B cell (primary cell): ENCODE results near the gene CCDC34. TPM values are rescaled to one million over a fixed set of nuclear protein-coding genes. Genes with fewer than 3 reads are reported as not detected.

Source experiments
- ATAC-seq: fragments of 200-7000 bp; cut with Tn5 transposase; one replicate; pipeline ENCODE4 v1.10.0; 2021; ENCODE audit warnings: low read depth, mild to moderate bottlenecking, moderate number of reproducible peaks, moderate library complexity
- CTCF ChIA-PET: fragments of 350-600 bp; sonication (Branson Sonifier 250); formaldehyde crosslinking; loops from one replicate; lab custom pipeline; 2021; ENCODE audit warnings: antibody characterized with exemption, inconsistent platforms; lab: Charles Lee
- POLR2A ChIA-PET: fragments of 350-600 bp; sonication (Branson Sonifier 250); formaldehyde crosslinking; loops from one replicate; lab custom pipeline; 2021; ENCODE audit warnings: antibody characterized with exemption; lab: Charles Lee
- DNase-seq: peaks from one replicate; pipeline ENCODE4 v3.0.0; 2013
- H2AFZ ChIP-seq: 2 replicates; pipeline ENCODE4 v1.6.1; 2012; ENCODE audit warnings: mild to moderate bottlenecking, low read depth, low read length; ENCODE audit not compliant: insufficient read depth, poor library complexity, severe bottlenecking
- H3K27ac ChIP-seq, 2 donors: 1 replicate in 1 of 2; 2 replicates in 1 of 2; pipeline ENCODE4 v1.5.1; 2012 to 2013; ENCODE audit warnings: low read length in 2 of 2, mild to moderate bottlenecking in 2 of 2, moderate library complexity in 1 of 2
- H3K27me3 ChIP-seq, 4 experiments: fragments of 200-600 bp in 1 of 4; sonication (generic) in 1 of 4; replicated peaks in 1 of 4; 1 replicate in 2 of 4; 2 replicates in 2 of 4; pipeline versions ENCODE4 v1.6.1 to v1.7.0; 2013 to 2016; ENCODE audit warnings: low read length in 3 of 4, mild to moderate bottlenecking in 2 of 4, mixed read lengths in 1 of 4, moderate library complexity in 1 of 4; ENCODE audit not compliant: insufficient read depth in 4 of 4, control insufficient read depth in 3 of 4; ENCODE audit errors: control extremely low read depth in 1 of 4
- H3K36me3 ChIP-seq, 2 experiments: replicated peaks in 1 of 2; 1 replicate in 1 of 2; 2 replicates in 1 of 2; pipeline versions ENCODE4 v1.6.1 to v1.7.1; 2013; ENCODE audit warnings: low read length in 1 of 2; ENCODE audit not compliant: insufficient read depth in 2 of 2, control insufficient read depth in 1 of 2; ENCODE audit errors: control extremely low read depth in 1 of 2, extremely low read depth in 1 of 2
- H3K4me1 ChIP-seq, 2 donors: fragments of 200-600 bp in 1 of 2; sonication (generic) in 1 of 2; 1 replicate in 1 of 2; 2 replicates in 1 of 2; pipeline versions ENCODE4 v1.5.1 to v1.6.1; 2013 to 2017; ENCODE audit warnings: low read length in 2 of 2; ENCODE audit not compliant: control insufficient read depth in 2 of 2, insufficient read depth in 2 of 2
- H3K4me2 ChIP-seq: replicated peaks from 2 replicates; pipeline ENCODE3; 2012; ENCODE audit warnings: mild to moderate bottlenecking, low read depth, low read length; ENCODE audit not compliant: poor library complexity, severe bottlenecking
- H3K4me3 ChIP-seq, 5 experiments: fragments of 200-600 bp in 1 of 5; sonication (generic) in 1 of 5; 1 replicate in 3 of 5; 2 replicates in 2 of 5; pipeline versions ENCODE4 v1.5.1 to v1.7.0; 2011 to 2016; ENCODE audit warnings: low read length in 4 of 5, mild to moderate bottlenecking in 4 of 5, low read depth in 2 of 5, control low read depth in 1 of 5, moderate library complexity in 1 of 5; ENCODE audit not compliant: insufficient read depth in 1 of 5; ENCODE audit errors: control extremely low read depth in 1 of 5, extremely low read depth in 1 of 5
- H3K79me2 ChIP-seq: fragments of 200-600 bp; sonication (generic); one replicate; pipeline ENCODE4 v1.6.0; 2016; ENCODE audit warnings: low read length; ENCODE audit not compliant: control insufficient read depth, insufficient read depth
- H3K9ac ChIP-seq: fragments of 200-600 bp; sonication (generic); 2 replicates; pipeline ENCODE4 v1.6.1; 2017; ENCODE audit warnings: mild to moderate bottlenecking, low read length, moderate library complexity
- H3K9me3 ChIP-seq, 3 donors: one replicate each; pipeline versions ENCODE4 v1.6.1 to v1.7.1; 2013; ENCODE audit warnings: low read length in 2 of 3; ENCODE audit not compliant: control insufficient read depth in 2 of 3, insufficient read depth in 1 of 3; ENCODE audit errors: control extremely low read depth in 1 of 3
- H4K20me1 ChIP-seq: 2 replicates; pipeline ENCODE4 v1.6.0; 2012; ENCODE audit warnings: mild to moderate bottlenecking, low read length; ENCODE audit not compliant: insufficient read depth, control insufficient read depth, poor library complexity, severe bottlenecking
- H3K27ac Mint-ChIP-seq: one replicate; pipeline ENCODE4 v1.8.0; 2021; ENCODE audit warnings: mixed read lengths
- H3K27me3 Mint-ChIP-seq: one replicate; pipeline ENCODE4 v1.8.0; 2021; ENCODE audit warnings: mixed read lengths
- H3K4me1 Mint-ChIP-seq: one replicate; pipeline ENCODE4 v1.8.0; 2021; ENCODE audit warnings: mixed read lengths
- H3K4me3 Mint-ChIP-seq: one replicate; pipeline ENCODE4 v1.8.0; 2021; ENCODE audit warnings: mixed read lengths
- H3K9me3 Mint-ChIP-seq: one replicate; pipeline ENCODE4 v1.8.0; 2022; ENCODE audit warnings: mixed read lengths; ENCODE audit not compliant: insufficient read depth
- EZH2 ChIP-seq: IDR thresholded peaks from 2 replicates; pipeline ENCODE4 v1.6.1; 2012; ENCODE audit warnings: borderline replicate concordance, low read depth, mild to moderate bottlenecking, moderate library complexity, low read length; ENCODE audit not compliant: insufficient read depth, poor library complexity, severe bottlenecking
- WGBS: methylation state at CpG from one replicate; pipeline ENCODE4 v1.1.5; 2013; ENCODE audit warnings: missing lambda C conversion rate; ENCODE audit not compliant: insufficient coverage; 5-methylcytosine and 5-hydroxymethylcytosine counted together
- intact Hi-C: fragments of 100-400 bp; cut with micrococcal nuclease; formaldehyde crosslinking; loops from one replicate; pipeline ENCODE4 v1.10.0; 2022
- polyA plus RNA-seq: library from polyadenylated mRNA; depleted of rRNA; stranded (reverse); fragments of >200 nt; gene quantifications from 2 replicates; pipeline ENCODE4 v1.2.3, GENCODE V29; 2012
- total RNA-seq, 2 donors: library from RNA; stranded (reverse); fragments of 120-200 nt in 1 of 2; gene quantifications; 1 replicate in 1 of 2; 2 replicates in 1 of 2; pipeline versions ENCODE4 v1.2.3 to v1.2.4, GENCODE V29; 2013 to 2022
- TF ChIP-seq, protein P1 (sequence below): fragments of 200-600 bp; IDR thresholded peaks from one replicate; pipeline ENCODE4 v1.8.0; 2022; ENCODE audit warnings: antibody characterized with exemption, mild to moderate bottlenecking

CCDC34 gene
- total and polyA plus RNA-seq, 2 donors (not counting 1 experiment from before 2014, with no cell fraction given): 0.94 to 4.1 TPM

DNA sequence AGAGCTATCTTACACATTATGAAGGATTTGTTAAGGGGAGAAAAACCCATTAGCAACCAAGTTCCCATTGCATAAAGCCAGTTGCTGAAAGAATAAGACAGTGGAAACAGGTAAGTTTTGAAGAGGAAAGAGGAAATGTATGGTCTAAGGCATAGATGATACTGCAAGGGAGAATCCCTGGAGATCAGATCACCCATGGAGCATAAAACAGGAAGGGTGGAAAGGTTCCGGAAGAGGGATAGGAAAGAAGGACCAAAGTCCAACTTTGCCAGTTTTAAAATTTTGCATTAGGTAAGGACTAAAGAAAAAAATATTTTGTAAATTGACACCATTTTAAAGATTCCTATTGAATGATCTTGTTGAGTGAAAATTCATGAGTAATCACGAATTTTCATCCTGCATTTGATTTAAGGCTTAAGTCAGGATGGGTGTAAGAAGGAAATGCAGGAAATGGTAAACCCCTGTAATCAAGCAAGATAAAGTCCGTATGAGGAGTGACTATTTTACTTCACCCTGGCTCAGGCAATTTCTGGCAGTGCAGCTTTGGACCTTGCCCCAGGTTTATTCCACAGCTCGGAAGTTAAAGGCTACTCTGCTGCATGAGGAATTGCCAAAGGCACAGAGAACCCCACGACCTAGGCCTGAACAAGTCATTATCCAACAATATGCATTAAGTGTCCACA lies 70.9 kb downstream of the CCDC34 start:
- WGBS: 65% methylated on average over 3 of the region's 5 CpGs
- POLR2A ChIA-PET: no interaction called here
- DNase-seq (no peak), ATAC-seq (no peak)
- H3K4me1 Mint-ChIP-seq: no peaks in the 10 kb centered on the region
- H3K36me3 ChIP-seq: no peaks in the 10 kb centered on the region
- H3K27ac ChIP-seq: no peak overlapping the region
- TF ChIP-seq, protein P1, sequence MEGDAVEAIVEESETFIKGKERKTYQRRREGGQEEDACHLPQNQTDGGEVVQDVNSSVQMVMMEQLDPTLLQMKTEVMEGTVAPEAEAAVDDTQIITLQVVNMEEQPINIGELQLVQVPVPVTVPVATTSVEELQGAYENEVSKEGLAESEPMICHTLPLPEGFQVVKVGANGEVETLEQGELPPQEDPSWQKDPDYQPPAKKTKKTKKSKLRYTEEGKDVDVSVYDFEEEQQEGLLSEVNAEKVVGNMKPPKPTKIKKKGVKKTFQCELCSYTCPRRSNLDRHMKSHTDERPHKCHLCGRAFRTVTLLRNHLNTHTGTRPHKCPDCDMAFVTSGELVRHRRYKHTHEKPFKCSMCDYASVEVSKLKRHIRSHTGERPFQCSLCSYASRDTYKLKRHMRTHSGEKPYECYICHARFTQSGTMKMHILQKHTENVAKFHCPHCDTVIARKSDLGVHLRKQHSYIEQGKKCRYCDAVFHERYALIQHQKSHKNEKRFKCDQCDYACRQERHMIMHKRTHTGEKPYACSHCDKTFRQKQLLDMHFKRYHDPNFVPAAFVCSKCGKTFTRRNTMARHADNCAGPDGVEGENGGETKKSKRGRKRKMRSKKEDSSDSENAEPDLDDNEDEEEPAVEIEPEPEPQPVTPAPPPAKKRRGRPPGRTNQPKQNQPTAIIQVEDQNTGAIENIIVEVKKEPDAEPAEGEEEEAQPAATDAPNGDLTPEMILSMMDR: no peak
- TF ChIP-seq EZH2: no peak
- peaks cover 6% of the 10 kb centered on the region for H3K27me3 Mint-ChIP-seq
- H3K9me3 ChIP-seq: peaks cover 1 to 17% (median 15%) of the 10 kb centered on the region in 3 donors
- H3K79me2 ChIP-seq: no peaks in the 10 kb centered on the region
- H3K9ac ChIP-seq: no peak overlapping the region
- no peak overlapping the region for H3K4me3 ChIP-seq
- no peaks in the 10 kb centered on the region for H4K20me1 ChIP-seq
- no peak overlapping the region for H3K4me3 Mint-ChIP-seq
- no peak overlapping the region for H3K27ac Mint-ChIP-seq
- intact Hi-C loops: no loop called here
- no peak overlapping the region for H2AFZ ChIP-seq
- no peak overlapping the region for H3K4me2 ChIP-seq
- no peaks in the 10 kb centered on the region for H3K4me1 ChIP-seq
- peaks cover 19% of the 10 kb centered on the region for H3K9me3 Mint-ChIP-seq
- H3K27me3 ChIP-seq: no peaks in the 10 kb centered on the region
- CTCF ChIA-PET: no interaction called here

DNA sequence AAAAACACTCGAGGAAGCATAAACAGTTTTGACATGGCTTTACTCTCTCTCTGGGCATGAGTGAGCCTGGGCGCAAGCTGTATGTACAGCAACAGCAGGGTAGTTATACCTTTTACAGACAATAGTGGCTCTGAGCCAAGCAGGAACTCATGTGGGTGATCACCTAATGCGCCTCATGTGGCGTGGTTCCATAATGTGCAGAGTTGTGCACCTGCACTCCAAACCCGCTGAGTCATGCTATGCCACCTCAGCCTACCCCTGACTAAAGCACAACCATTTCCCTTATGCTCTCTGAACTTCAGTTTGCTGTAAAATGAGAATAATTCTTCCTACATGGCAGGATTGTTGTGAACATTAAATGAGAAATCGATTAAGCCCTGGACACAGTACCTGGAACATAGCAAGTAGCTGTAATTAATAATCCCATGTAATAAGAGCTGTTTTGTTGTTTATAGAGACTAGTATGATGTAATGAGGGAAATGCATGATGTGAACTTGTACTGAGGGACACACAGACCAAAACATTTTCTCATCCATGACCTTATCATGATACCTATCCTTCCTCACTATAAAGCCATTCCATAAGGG lies 71.6 kb downstream of the CCDC34 start:
- CTCF ChIA-PET: interaction anchor here (0.6 kb wide), 1 partner anchor 24 kb away, joined by 3 read pairs; no protein-coding TSS in a partner anchor
- H3K4me3 ChIP-seq: no peak overlapping the region
- H3K9me3 Mint-ChIP-seq: peaks cover 19% of the 10 kb centered on the region
- H3K27ac ChIP-seq: no peak overlapping the region
- H3K9ac ChIP-seq: no peak overlapping the region
- WGBS: 98% methylated on average over 5 of the region's 6 CpGs
- H3K4me1 ChIP-seq: no peaks in the 10 kb centered on the region
- no peaks in the 10 kb centered on the region for H4K20me1 ChIP-seq
- DNase-seq (peak; percentile 42), ATAC-seq (no peak)
- H3K27ac Mint-ChIP-seq: no peak overlapping the region
- H3K27me3 Mint-ChIP-seq: peaks cover 6% of the 10 kb centered on the region
- POLR2A ChIA-PET: no interaction called here
- H3K27me3 ChIP-seq: no peaks in the 10 kb centered on the region
- no peaks in the 10 kb centered on the region for H3K79me2 ChIP-seq
- intact Hi-C loops: no loop called here
- no peak overlapping the region for H3K4me3 Mint-ChIP-seq
- no peaks in the 10 kb centered on the region for H3K4me1 Mint-ChIP-seq
- no peak overlapping the region for H3K4me2 ChIP-seq
- no peak for TF ChIP-seq EZH2
- TF ChIP-seq, protein P1: no peak
- peaks cover 1 to 17% (median 15%) of the 10 kb centered on the region in 3 donors for H3K9me3 ChIP-seq
- H2AFZ ChIP-seq: no peak overlapping the region
- H3K36me3 ChIP-seq: no peaks in the 10 kb centered on the region
